NT2/D1 (cell line): ENCODE measurements around the gene ZZZ3.

Source experiments
- SUZ12 ChIP-seq: IDR thresholded peaks from 2 replicates; pipeline ENCODE4 v1.6.1; 2011; ENCODE audit not compliant: insufficient read length, insufficient read depth; ENCODE audit errors: extremely low read depth
- YY1 ChIP-seq: IDR thresholded peaks from 2 replicates; pipeline ENCODE4 v1.6.1; 2011; ENCODE audit not compliant: insufficient read length, insufficient read depth
- ZNF274 ChIP-seq: IDR thresholded peaks from 2 replicates; pipeline ENCODE4 v1.6.1; 2011; ENCODE audit warnings: mild to moderate bottlenecking, low read depth, low read length

DNA sequence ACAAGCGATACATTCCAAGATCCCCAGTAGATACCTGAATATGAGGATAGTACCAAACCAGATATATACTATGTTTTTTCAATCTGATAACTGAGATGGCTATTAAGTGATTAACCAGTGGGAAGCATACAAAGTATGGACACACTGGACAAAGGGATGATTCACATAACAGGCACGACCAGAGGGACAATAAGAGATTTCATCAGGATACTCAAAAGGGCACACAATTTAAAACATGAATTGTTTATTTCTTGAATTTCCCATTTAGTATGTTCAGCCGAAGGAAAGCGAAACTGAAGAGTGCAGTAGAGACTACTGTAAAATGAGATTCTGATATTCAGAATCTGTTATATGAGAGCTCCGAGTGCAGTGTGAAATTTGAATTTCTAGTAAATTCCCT, 10.6 kb downstream of the ZZZ3 start:
- no peak for TF ChIP-seq SUZ12
- no peak for TF ChIP-seq ZNF274
- TF ChIP-seq YY1, result no peak
